NK-92 treated with Interleukin-12 subunit alpha and Interleukin-12 subunit beta, amount 100 ng/mL, for 24 hours (cell line): ENCODE data around the gene KLF17.

Source experiments
- DNase-seq: peaks from one replicate; lab custom pipeline; 2025; lab: John Stamatoyannopoulos, UW

Gene KLF17, protein sequence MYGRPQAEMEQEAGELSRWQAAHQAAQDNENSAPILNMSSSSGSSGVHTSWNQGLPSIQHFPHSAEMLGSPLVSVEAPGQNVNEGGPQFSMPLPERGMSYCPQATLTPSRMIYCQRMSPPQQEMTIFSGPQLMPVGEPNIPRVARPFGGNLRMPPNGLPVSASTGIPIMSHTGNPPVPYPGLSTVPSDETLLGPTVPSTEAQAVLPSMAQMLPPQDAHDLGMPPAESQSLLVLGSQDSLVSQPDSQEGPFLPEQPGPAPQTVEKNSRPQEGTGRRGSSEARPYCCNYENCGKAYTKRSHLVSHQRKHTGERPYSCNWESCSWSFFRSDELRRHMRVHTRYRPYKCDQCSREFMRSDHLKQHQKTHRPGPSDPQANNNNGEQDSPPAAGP

DNA sequence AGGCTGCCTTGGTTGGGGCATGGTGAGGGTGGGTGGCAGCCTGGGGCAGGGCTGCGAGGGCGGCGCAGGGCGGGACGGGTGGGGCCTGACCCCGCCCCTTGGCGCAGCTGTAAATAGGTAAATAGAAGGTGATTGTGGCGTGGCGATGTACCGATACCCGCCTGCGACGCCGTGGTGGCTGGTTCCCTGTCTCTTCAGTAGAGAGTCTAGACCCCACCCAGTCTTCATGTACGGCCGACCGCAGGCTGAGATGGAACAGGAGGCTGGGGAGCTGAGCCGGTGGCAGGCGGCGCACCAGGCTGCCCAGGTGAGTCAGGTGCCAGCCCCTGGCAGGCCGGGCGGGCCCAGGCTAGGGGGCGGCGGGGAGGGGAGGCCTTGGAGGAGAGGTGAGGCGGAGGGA, at the start of gene KLF17:
Gene KLF17 (plus strand): TSS at position 140 of the 400 bp plus-strand sequence. CDS start 87 bp downstream, at position 227.
- DNase-seq, result no peak

- DNase-seq, result no peak
Observed at GRCh38 chr1:44071461-44071860, 47.2 kb upstream of the KLF17 start.

GRCh38 chr1:44072204-44072603, 46.4 kb upstream of the KLF17 start:
- DNase-seq, result no peak

GRCh38 chr1:44072821-44073220, 45.8 kb upstream of the KLF17 start:
- no peak for DNase-seq

GRCh38 chr1:44073528-44073927, 45.1 kb upstream of the KLF17 start:
- DNase-seq, result no peak

- no peak for DNase-seq
Observed at GRCh38 chr1:44074415-44074814, 44.2 kb upstream of the KLF17 start.

DNA sequence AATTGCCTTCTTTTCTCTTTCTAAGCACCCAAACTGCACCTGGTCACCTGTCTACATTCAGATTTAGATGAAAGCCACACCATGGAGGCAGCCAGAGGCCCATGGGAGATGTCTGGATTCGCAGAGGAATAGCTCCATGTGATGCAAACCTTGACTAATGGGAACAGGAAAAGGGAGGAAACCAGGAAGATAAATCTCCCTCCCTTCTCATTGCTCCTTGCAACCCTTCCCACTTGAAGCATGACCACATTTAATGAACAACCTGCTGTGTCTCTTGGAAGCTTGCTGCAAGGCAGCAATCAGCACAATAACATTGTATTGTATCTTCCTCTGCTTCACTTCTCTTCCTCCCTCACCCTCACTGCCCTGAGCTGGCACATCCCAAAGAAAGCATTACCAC, 42.6 kb upstream of the KLF17 start:
- DNase-seq, result no peak

- no peak for DNase-seq
Observed at GRCh38 chr1:44077421-44077820, 41.2 kb upstream of the KLF17 start.

GRCh38 chr1:44078104-44078503, 40.5 kb upstream of the KLF17 start:
- no peak for DNase-seq

- no peak for DNase-seq
Observed at GRCh38 chr1:44079566-44079965, 39.1 kb upstream of the KLF17 start.

GRCh38 chr1:44084998-44085675, 33.5 kb upstream of the KLF17 start:
- no peak for DNase-seq

DNA sequence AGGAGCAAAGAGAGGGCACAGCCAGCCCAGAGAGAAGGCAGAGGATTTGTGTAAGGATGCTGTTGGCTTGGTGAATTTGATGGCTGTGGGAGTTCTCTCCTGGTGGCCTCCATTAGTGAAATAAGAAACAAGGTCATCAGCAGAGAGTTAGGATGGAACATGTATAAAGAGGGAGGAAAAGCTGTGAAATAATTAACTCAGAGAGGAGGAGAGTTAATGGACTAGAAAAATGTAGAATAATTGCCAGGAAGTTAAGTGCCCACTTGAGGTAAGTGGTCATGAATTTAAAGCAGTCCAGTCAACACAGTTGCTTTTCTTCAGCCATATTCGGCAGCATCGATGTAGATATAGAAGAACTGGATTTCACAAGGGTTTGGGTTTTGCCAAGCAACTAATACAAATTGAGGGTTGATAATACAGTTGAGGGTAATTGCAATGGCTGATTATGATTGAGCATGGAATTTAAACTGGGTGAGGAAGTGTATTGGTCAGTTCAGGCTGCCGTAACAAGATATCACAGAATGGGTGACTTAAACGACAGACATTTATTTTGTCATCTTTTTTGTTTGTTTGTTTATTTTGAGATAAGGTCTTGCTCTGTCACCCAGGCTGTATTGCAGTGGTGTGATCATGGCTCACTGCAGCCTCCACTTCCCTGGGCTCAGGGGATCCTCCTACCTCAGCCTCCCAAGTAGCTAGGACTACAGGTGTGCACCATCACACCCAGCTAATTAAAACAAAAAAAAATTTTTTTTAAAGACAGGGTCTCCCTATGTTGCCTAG, 31.7 kb upstream of the KLF17 start:
- no peak for DNase-seq

GRCh38 chr1:44089371-44090048, 29.1 kb upstream of the KLF17 start:
- DNase-seq, result no peak

DNA sequence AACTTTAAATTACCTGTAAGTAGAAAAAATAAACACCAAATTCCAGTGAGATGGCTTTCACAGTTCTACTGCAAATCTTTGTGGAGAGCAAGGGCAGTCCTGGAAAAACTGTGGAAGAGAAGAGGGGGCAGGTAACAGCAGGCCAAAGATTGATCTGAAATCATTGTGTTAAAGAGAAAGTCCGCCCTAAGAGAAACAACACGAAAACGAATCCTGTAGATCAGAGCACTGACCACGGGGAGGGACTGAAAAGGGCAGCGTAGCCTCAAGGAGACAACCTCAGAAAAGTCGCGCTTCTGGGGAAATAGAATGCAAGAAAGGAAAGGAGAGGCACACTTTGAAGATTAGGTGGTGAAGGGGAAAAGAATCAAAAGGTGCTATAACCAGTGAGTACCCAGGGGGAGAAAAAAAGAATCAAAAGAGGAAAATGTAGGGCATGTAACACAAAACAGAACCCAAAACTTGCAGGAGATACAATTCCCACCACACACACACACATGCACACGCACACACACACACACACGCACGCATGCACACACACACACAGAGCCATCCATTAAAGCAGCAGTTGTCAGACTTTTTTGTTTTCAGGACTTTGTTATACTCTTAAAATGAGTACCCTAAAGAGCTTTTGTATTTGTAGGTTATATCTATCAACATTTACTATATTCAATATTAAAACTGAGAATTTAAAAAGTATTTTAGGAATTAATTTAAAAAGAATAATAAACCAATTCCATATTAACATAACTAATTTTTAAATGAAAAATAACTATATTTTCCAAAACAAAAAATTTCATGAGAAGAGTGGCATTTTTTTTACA, 28.0 kb upstream of the KLF17 start:
- no peak for DNase-seq

DNA sequence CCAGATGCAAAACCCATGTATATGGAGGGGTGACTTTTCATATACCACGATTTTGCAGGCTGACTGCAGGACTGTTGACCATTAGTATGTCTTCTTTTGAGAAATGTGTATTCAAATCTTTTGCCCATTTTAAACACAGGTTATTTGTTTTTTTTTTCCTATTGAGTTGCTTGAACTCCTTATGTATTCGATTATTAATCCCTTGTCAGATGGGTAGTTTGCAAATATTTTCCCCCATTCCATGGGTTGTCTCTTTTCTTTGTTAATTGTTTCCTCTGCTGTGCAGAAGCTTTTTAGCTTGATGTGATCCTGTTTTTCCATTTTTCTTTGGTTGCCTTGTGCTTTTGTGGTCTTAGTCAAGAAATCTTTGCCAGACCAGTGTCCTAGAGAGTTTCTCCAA, 24.6 kb upstream of the KLF17 start:
- no peak for DNase-seq

DNA sequence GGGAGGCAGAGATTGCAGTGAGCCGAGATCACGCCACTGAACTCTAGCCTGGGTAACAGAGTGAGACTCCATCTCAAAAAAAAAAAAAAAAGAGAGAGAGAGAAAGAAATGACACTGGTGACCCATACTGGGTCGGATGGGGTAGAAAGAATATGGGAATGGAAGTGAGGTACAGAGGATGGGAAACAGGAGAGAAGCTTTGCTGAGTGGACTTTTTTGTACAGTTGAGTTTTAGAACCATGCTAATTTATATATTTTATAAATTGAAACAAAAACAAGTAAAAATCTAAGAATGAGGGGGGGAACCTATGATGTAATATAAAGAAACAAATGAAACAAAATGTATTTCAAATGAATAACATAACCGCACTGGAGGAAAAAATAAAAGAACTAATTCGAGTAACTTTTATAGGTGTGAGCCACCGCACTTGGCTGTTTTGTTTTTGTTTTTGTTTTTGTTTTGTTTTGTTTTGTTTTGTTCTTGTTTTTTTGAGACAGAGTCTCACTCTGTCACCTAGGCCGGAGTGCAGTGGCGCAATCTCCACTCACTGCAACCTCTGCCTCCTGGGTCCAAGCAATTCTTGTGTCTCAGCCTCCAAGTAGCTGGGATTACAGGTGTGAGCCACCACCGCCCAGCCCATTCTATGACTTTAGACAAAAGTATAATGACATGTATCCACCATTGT, 18.3 kb upstream of the KLF17 start:
- DNase-seq, result no peak

GRCh38 chr1:44101328-44101727, 17.3 kb upstream of the KLF17 start:
- DNase-seq, result no peak

- DNase-seq, result no peak
Observed at GRCh38 chr1:44103270-44104131, 15.1 kb upstream of the KLF17 start.

DNA sequence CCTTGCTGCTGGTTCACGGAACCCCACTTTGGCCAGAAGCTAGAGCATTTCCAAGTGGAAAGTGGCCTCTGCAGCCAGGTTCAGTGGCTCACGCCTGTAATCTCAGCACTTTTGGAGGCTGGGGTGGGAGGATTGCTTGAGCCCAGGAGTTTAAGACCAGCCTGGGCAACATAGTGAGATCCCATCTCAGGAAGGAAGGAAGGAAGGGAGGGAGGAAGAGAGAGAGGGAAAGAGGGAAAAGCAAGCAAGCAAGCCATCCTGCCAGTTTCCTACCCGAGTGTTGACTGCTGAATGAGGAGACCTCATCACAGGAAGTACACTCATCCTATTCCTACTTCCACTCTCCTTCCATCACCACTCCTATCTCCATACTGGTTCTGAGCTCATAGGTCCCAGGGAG, 12.8 kb upstream of the KLF17 start:
- DNase-seq, result no peak

- no peak for DNase-seq
Observed at GRCh38 chr1:44108241-44108640, 10.4 kb upstream of the KLF17 start.
